ENCODE measurements around the gene IL19.

DNA sequence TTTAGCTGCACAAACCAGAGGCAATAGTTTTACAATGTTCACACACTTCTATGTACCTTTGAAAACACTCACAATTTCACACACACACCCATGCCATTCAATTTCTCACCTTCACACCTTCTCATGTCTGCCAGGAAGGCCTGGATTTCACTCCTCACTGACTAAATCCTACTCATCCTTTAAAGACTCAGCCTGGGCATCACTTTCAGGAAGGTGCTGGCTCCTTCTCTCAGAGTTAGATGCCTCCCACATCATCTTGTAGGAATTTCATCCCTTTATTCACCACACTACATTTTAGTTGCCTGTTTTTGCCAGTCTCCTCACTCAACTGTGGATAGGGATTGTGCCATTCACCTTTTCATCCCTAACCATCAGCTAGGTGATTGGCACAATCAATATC is 97.1 kb downstream of the IL19 start:
- TF ChIP-seq, protein P1, sequence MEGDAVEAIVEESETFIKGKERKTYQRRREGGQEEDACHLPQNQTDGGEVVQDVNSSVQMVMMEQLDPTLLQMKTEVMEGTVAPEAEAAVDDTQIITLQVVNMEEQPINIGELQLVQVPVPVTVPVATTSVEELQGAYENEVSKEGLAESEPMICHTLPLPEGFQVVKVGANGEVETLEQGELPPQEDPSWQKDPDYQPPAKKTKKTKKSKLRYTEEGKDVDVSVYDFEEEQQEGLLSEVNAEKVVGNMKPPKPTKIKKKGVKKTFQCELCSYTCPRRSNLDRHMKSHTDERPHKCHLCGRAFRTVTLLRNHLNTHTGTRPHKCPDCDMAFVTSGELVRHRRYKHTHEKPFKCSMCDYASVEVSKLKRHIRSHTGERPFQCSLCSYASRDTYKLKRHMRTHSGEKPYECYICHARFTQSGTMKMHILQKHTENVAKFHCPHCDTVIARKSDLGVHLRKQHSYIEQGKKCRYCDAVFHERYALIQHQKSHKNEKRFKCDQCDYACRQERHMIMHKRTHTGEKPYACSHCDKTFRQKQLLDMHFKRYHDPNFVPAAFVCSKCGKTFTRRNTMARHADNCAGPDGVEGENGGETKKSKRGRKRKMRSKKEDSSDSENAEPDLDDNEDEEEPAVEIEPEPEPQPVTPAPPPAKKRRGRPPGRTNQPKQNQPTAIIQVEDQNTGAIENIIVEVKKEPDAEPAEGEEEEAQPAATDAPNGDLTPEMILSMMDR (IDR thresholded peaks at IDR 0.05), result no peak
- no peak for TF ChIP-seq POLR2A (IDR thresholded peaks at IDR 0.05)
